Fibroblast of lung (primary cell): Measurements from ENCODE around the gene GDPD4. TPM values are rescaled to one million over a fixed set of nuclear protein-coding genes. Genes with fewer than 3 reads are reported as not detected.

ENCODE experiments used
- DNase-seq, 2 donors: peaks; one replicate each; pipeline versions ENCODE4 v3.0.0 to v3.0.0-alpha.2; 2010; ENCODE audit warnings: low read depth in 2 of 2
- H2AFZ ChIP-seq: 2 replicates; pipeline ENCODE4 v1.5.1; 2012; ENCODE audit warnings: low read length, control low read depth, inconsistent platforms
- H3K27ac ChIP-seq: 2 replicates; pipeline ENCODE4 v1.5.1; 2011; ENCODE audit warnings: low read length, control low read depth; ENCODE audit not compliant: insufficient read depth
- H3K27me3 ChIP-seq: 2 replicates; pipeline ENCODE4 v1.5.1; 2011; ENCODE audit warnings: mild to moderate bottlenecking, low read length; ENCODE audit not compliant: control insufficient read depth, insufficient read depth
- H3K36me3 ChIP-seq: 2 replicates; pipeline ENCODE4 v1.5.1; 2011; ENCODE audit warnings: low read length; ENCODE audit not compliant: control insufficient read depth, insufficient read depth
- H3K4me1 ChIP-seq: 2 replicates; pipeline ENCODE4 v1.5.1; 2011; ENCODE audit warnings: low read length; ENCODE audit not compliant: control insufficient read depth, insufficient read depth; ENCODE audit errors: extremely low read depth
- H3K4me2 ChIP-seq: 2 replicates; pipeline ENCODE4 v1.5.1; 2011; ENCODE audit warnings: low read length, control low read depth; ENCODE audit not compliant: insufficient read depth; ENCODE audit errors: extremely low read depth
- H3K4me3 ChIP-seq, 4 experiments: fragments of 200-600 bp in 1 of 4; sonication (generic) in 1 of 4; replicated peaks in 1 of 4; 2 replicates each; pipeline ENCODE4 v1.5.1; 2011 to 2016; ENCODE audit warnings: low read length in 4 of 4, low read depth in 3 of 4, mild to moderate bottlenecking in 3 of 4, control low read depth in 2 of 4, inconsistent platforms in 1 of 4, mixed read lengths in 1 of 4; ENCODE audit not compliant: insufficient read depth in 1 of 4; ENCODE audit errors: control extremely low read depth in 1 of 4
- H3K79me2 ChIP-seq: 2 replicates; pipeline ENCODE4 v1.5.1; 2012; ENCODE audit warnings: mild to moderate bottlenecking, low read length, inconsistent platforms; ENCODE audit not compliant: control insufficient read depth, insufficient read depth
- H3K9ac ChIP-seq: 2 replicates; pipeline ENCODE4 v1.5.1; 2011; ENCODE audit warnings: mild to moderate bottlenecking, low read length, control low read depth; ENCODE audit not compliant: insufficient read depth
- H3K9me3 ChIP-seq: 2 replicates; pipeline ENCODE4 v1.5.1; 2012; ENCODE audit warnings: low read depth, low read length; ENCODE audit not compliant: control insufficient read depth, insufficient read depth
- H4K20me1 ChIP-seq: 2 replicates; pipeline ENCODE4 v1.5.1; 2011; ENCODE audit warnings: low read length; ENCODE audit not compliant: control insufficient read depth, insufficient read depth; ENCODE audit errors: extremely low read depth
- CTCF ChIP-seq, 2 donors: IDR thresholded peaks in 1 of 2; conservative IDR thresholded peaks in 1 of 2; 1 replicate in 1 of 2; 2 replicates in 1 of 2; pipeline ENCODE4 v1.5.1; 2011 to 2012; ENCODE audit warnings: low read length in 2 of 2, control low read depth in 1 of 2, inconsistent platforms in 1 of 2, low read depth in 1 of 2, mild to moderate bottlenecking in 1 of 2
- EZH2 ChIP-seq: IDR thresholded peaks from 2 replicates; pipeline ENCODE4 v1.5.1; 2012; ENCODE audit warnings: low read length, control low read depth, mild to moderate bottlenecking; ENCODE audit errors: missing control alignments
- polyA plus RNA-seq, 2 donors: library from polyadenylated mRNA; depleted of rRNA in 1 of 2; stranded (reverse) in 1 of 2; unstranded in 1 of 2; fragments of >200 nt; gene quantifications; 2 replicates each; pipeline ENCODE4 v1.2.1, GENCODE V29; 2011 to 2012; ENCODE audit warnings: missing spikeins in 1 of 2
- total RNA-seq: library from RNA; depleted of rRNA; stranded (reverse); fragments of >200 nt; gene quantifications from 2 replicates; pipeline ENCODE4 v1.2.1, GENCODE V29; 2014

GDPD4 gene
- total and polyA plus RNA-seq, 2 donors (not counting 1 experiment from before 2014, with no cell fraction given): not detected

GRCh38 chr11:77345621-77346020, 44.1 kb upstream of the GDPD4 start:
- no peaks in the 10 kb centered on the region for H3K9me3 ChIP-seq
- no peaks in the 10 kb centered on the region for H3K27me3 ChIP-seq
- H2AFZ ChIP-seq: no peak overlapping the region
- no peaks in the 10 kb centered on the region for H4K20me1 ChIP-seq
- H3K4me2 ChIP-seq: no peak overlapping the region
- H3K4me1 ChIP-seq: no peaks in the 10 kb centered on the region
- no peaks in the 10 kb centered on the region for H3K79me2 ChIP-seq
- TF ChIP-seq CTCF (conservative IDR thresholded peaks at IDR 0.05 in 1 of 2, IDR thresholded peaks at IDR 0.05 in 1 of 2; ENCODE audit: low read depth in 1 of 2, low read length in 2 of 2): no peak
- no peak for TF ChIP-seq EZH2
- H3K27ac ChIP-seq: no peak overlapping the region
- H3K36me3 ChIP-seq: peaks cover 4% of the 10 kb centered on the region
- no peak overlapping the region for H3K4me3 ChIP-seq
- DNase-seq: peak; percentile 69 to 95
- no peak overlapping the region for H3K9ac ChIP-seq

- TF ChIP-seq CTCF (conservative IDR thresholded peaks at IDR 0.05 in 1 of 2, IDR thresholded peaks at IDR 0.05 in 1 of 2; ENCODE audit: low read depth in 1 of 2, low read length in 2 of 2): no peak
- TF ChIP-seq EZH2: no peak
- DNase-seq: no peak
- no peaks in the 10 kb centered on the region for H3K27me3 ChIP-seq
These were observed 39.0 kb upstream of the GDPD4 start for GRCh38 chr11:77340501-77340900.

GRCh38 chr11:77332259-77332658, 30.8 kb upstream of the GDPD4 start:
- H3K4me1 ChIP-seq: no peaks in the 10 kb centered on the region
- H3K27me3 ChIP-seq: no peaks in the 10 kb centered on the region
- H3K4me3 ChIP-seq: no peak overlapping the region
- H4K20me1 ChIP-seq: no peaks in the 10 kb centered on the region
- no peak overlapping the region for H3K9ac ChIP-seq
- no peaks in the 10 kb centered on the region for H3K79me2 ChIP-seq
- H3K36me3 ChIP-seq: no peaks in the 10 kb centered on the region
- TF ChIP-seq EZH2 (no peak), CTCF (conservative IDR thresholded peaks at IDR 0.05 in 1 of 2, IDR thresholded peaks at IDR 0.05 in 1 of 2; ENCODE audit: low read depth in 1 of 2, low read length in 2 of 2) (no peak)
- H2AFZ ChIP-seq: no peak overlapping the region
- H3K27ac ChIP-seq: no peak overlapping the region
- H3K4me2 ChIP-seq: no peak overlapping the region
- DNase-seq: no peak
- no peaks in the 10 kb centered on the region for H3K9me3 ChIP-seq

More at GRCh38 chr11:77340501-77340900, 39.0 kb upstream of the GDPD4 start:
- Histone ChIP-seq H3K4me1 (no peaks in the 10 kb centered on the region), H3K4me3 (no peak overlapping the region), H4K20me1 (no peaks in the 10 kb centered on the region), H3K79me2 (no peaks in the 10 kb centered on the region), H3K9me3 (no peaks in the 10 kb centered on the region), H3K27ac (no peak overlapping the region), H3K36me3 (peaks cover 2% of the 10 kb centered on the region), H3K4me2 (no peak overlapping the region), H2AFZ (no peak overlapping the region), H3K9ac (no peak overlapping the region)
